Activated T-cell treated with anti-CD3 and anti-CD28 coated beads, Interleukin-2, amount 50 U/mL, for 48 hours (primary cell): ENCODE results near the gene LRCH1.
"Not testable (repeated sequence)": the region's sequence is repeated elsewhere in the genome, so short reads cannot be mapped to it uniquely, and the experiment has no call there.

Experiments used
- DNase-seq, 2 experiments: peaks; one replicate each; pipeline ENCODE4 v3.0.0-alpha.2; 2020

LRCH1 gene

GRCh38 chr13:46761174-46761573, 208.2 kb downstream of the LRCH1 start:
- DNase-seq, result no peak

- no peak for DNase-seq
Observed at GRCh38 chr13:46761866-46762265, 208.9 kb downstream of the LRCH1 start.

GRCh38 chr13:46769925-46770324, 217.0 kb downstream of the LRCH1 start:
- not testable (repeated sequence) for DNase-seq

GRCh38 chr13:46771693-46772092, 218.7 kb downstream of the LRCH1 start:
- DNase-seq, result no peak

DNA sequence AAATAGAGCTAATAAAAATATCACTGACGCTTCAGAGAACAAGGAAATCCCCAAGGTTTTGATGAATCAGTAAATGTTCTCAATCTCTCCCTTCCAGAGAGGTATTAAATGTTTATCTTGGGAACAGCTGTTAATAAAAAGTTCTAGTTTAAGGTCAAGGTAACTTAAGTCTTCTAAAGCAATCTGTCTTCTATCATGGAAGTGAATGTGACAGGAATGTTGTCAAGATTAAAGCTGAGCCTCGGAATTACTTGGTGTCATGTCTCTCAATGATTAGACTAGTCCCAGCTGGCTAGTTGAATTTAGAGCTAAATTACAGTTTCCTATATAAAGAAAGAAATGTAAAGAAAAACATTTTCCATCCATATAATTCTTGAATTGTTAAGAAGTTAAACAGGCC, 220.6 kb downstream of the LRCH1 start:
- no peak for DNase-seq

GRCh38 chr13:46775385-46776107, 222.6 kb downstream of the LRCH1 start:
- no peak for DNase-seq

DNA sequence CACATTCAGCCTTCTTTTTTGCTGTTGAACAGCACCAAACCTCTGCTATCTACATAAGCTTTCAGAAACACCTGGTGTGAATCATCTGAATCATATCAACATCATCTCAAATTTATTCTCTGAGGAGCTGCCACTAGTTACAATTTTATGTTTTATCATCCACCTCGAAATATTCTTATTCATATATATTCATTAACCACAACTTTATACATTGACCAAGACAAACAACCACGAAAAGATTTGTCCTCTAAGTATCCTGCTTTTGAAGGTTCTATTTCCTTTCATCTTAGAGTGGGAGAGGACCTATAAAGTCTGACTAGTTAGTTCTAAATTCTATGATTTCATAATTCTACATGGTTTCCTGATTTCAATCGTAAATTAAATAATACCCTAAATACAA, 225.1 kb downstream of the LRCH1 start:
- no peak for DNase-seq

- DNase-seq, result no peak
Observed at GRCh38 chr13:46778890-46779289, 225.9 kb downstream of the LRCH1 start.

- no peak for DNase-seq
Observed at GRCh38 chr13:46782066-46782465, 229.1 kb downstream of the LRCH1 start.

DNA sequence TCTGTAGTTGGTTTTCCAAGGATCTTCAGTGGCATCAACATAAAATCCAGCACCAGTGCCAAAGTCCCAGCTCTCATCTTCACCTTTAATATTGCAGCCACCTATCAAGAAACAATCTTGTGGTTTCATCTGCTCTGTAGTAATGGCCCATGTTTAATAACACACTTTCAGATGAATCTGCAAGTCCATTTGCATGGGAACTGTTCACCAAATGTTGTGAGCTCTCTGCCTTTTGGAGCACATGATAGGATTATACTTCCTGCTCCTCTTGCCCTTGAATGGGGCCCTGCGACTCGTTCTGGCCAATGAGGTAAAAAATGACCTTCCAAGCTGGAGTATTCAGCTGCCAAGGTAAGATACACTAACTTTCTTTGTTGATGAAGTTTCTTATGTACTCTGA, 229.7 kb downstream of the LRCH1 start:
- DNase-seq, result no peak

- DNase-seq, result no peak
Observed at GRCh38 chr13:46783504-46783903, 230.5 kb downstream of the LRCH1 start.

DNA sequence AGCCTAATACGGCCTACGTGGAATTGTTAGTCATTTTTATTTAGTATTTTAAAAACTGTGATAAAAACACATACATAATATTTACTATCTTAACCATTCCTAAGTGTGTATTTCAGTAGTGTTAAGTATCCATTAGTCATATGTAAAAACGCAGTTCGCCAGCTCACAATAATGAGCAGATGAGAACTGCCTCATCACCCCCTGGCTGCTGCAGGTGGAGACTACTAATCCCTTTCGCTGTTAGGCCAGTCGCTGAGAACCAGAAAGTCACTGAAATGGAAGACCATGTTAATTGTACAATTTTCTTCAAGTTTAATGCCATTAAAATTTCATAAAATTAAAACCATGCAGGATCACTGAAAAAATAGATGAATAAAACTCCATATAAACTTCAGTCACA, 242.4 kb downstream of the LRCH1 start:
- DNase-seq, result no peak

- no peak for DNase-seq
Observed at GRCh38 chr13:46796129-46796514, 243.2 kb downstream of the LRCH1 start.

- peak; percentile 96 for DNase-seq
Observed at GRCh38 chr13:46796515-46797474, 243.8 kb downstream of the LRCH1 start, which contains the start of gene ESD. ESD (minus strand) TSS chr13:46797161; CDS start chr13:46791413, 5,748 bp downstream.

- DNase-seq, result peak in 1 of 2 experiments; percentile 24
Observed at GRCh38 chr13:46797501-46798237, 244.7 kb downstream of the LRCH1 start.

DNA sequence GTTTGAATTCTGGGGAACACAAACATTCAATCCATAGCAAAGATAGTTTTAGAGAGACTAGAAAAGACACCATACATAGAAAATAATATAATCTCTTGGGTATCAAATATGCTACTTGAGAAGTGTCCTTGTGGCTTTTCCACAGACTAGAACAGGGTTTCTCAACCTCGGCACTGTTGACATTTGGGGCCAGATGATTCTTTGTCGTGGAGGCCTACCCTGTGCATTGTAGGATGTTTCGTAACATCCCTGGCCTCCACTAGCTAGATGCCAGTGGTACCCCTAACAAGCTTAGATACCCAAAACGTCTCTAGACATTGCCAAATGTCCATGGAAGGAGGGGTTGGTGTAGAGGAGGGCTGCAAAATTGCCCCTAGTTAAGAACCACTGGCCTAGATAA, 246.2 kb downstream of the LRCH1 start:
- DNase-seq, result no peak

- DNase-seq, result no peak
Observed at GRCh38 chr13:46801858-46802257, 248.9 kb downstream of the LRCH1 start.
